ENCODE measurements around the gene SNRK. TPM values are rescaled to one million over a fixed set of nuclear protein-coding genes. Genes with fewer than 3 reads are reported as not detected.

Gene SNRK
- total and polyA plus RNA-seq, 2 experiments from 2014 or later = 5.5 to 18.8 TPM

DNA sequence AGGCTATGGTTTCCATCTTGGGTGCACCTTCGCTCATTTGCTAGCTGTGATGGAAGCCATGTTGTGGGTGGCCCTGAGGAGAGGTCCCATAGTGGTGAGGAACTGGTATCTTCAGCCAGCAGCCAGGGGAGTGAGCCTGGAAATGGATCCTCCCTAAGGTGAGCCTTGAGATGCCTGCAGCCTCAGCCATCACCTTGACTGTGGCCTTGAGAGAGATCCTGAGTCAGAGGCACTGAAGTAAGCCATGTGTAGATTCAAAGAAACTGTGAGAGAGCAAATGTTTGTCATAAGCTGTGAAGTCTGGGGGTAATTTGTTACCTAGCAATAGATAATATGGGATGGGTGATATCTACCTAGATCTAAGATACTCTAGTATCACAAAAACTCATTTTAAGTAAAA, 105.3 kb downstream of the SNRK start (continued):
- TF ChIP-seq, protein P1, sequence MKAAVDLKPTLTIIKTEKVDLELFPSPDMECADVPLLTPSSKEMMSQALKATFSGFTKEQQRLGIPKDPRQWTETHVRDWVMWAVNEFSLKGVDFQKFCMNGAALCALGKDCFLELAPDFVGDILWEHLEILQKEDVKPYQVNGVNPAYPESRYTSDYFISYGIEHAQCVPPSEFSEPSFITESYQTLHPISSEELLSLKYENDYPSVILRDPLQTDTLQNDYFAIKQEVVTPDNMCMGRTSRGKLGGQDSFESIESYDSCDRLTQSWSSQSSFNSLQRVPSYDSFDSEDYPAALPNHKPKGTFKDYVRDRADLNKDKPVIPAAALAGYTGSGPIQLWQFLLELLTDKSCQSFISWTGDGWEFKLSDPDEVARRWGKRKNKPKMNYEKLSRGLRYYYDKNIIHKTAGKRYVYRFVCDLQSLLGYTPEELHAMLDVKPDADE (IDR thresholded peaks at IDR 0.05) = no peak
- TF ChIP-seq ZNF331 (CRISPR knock-in tag; IDR thresholded peaks at IDR 0.05; ENCODE audit: low read depth) (no peak), CREB1 (CRISPR knock-in tag; IDR thresholded peaks at IDR 0.05; ENCODE audit: low read depth) (no peak), ZNF114 (CRISPR knock-in tag; IDR thresholded peaks at IDR 0.05) (no peak)

DNA sequence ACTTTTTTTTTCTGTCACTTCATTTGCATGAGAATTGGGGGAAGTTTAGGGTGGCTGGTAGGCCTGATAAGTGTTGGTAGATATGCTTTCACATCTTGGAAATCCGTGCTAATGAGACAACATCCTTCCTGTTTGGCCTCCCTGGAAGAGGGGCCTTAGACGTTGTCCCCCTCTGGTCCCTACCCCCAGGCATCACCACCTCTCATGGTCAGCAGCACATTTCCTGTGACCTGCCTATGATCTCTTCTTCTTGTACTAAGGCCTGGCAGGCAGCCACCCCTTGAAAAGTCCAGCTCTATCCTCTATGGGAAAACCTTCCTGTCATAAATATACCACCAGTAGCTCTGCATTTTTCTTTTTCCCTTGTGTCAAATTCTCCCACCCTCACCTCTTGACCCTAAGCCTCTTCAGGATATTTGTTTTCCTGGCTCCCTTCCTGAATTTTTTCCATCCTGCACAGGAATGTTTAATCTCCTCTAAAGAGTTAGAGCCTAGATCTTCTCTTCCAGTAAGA, 107.8 kb downstream of the SNRK start:
- H3K36me3 Mint-ChIP-seq (ENCODE audit: low read depth) = no peaks in the 10 kb centered on the region; the same call in 2 of the 3 replicates
- no peaks in the 10 kb centered on the region for H3K9me3 Mint-ChIP-seq
- no peaks in the 10 kb centered on the region for H3K79me2 ChIP-seq (replicated peaks; ENCODE audit: insufficient read depth)
- H3K4me3 Mint-ChIP-seq = no peak overlapping the region
- H2AFZ ChIP-seq = no peak overlapping the region
- DNase-seq (ENCODE audit: low spot score) (no peak), ATAC-seq (no peak)
- H3K36me3 ChIP-seq (ENCODE audit: insufficient read depth) = no peaks in the 10 kb centered on the region
- no peaks in the 10 kb centered on the region for H3F3A ChIP-seq (replicated peaks; ENCODE audit: low read depth)
- no peaks in the 10 kb centered on the region; the same call in 1 of the 2 replicates for H4K20me1 ChIP-seq (replicated peaks; ENCODE audit: insufficient read depth)
- H3K4me1 ChIP-seq (ENCODE audit: insufficient read depth) = no peaks in the 10 kb centered on the region
- no peaks in the 10 kb centered on the region for H3K27me3 ChIP-seq (ENCODE audit: insufficient read depth)
- H3K4me1 Mint-ChIP-seq = no peaks in the 10 kb centered on the region
- peaks cover 4% of the 10 kb centered on the region for H3K27me3 Mint-ChIP-seq (ENCODE audit: insufficient read depth, low read depth, poor library complexity)
- no peak overlapping the region for H3K4me2 ChIP-seq
- no peak overlapping the region for H3K27ac Mint-ChIP-seq
- H3K9me2 ChIP-seq (ENCODE audit: insufficient read depth) = peaks cover 14% of the 10 kb centered on the region; the same call in 1 of the 2 replicates
- H3K27ac ChIP-seq (ENCODE audit: low read depth) = no peak overlapping the region
- no peak overlapping the region for H3K4me3 ChIP-seq
- TF ChIP-seq ZNF114 (CRISPR knock-in tag; IDR thresholded peaks at IDR 0.05) (no peak), POLR2AphosphoS5 (IDR thresholded peaks at IDR 0.05; ENCODE audit: low read depth) (no peak), EZH2phosphoT487 (IDR thresholded peaks at IDR 0.05; ENCODE audit: unreplicated experiment) (no peak), EZH2 (IDR thresholded peaks at IDR 0.05; ENCODE audit: low read depth, unreplicated experiment) (no peak), NANOG (IDR thresholded peaks at IDR 0.05; ENCODE audit: borderline replicate concordance) (no peak), JUNB (IDR thresholded peaks at IDR 0.05; ENCODE audit: unreplicated experiment) (no peak), STAT1 (IDR thresholded peaks at IDR 0.05; ENCODE audit: unreplicated experiment) (no peak), CREB1 (CRISPR knock-in tag; IDR thresholded peaks at IDR 0.05; ENCODE audit: low read depth) (no peak), ZNF331 (CRISPR knock-in tag; IDR thresholded peaks at IDR 0.05; ENCODE audit: low read depth) (no peak)
- TF ChIP-seq, protein P2, sequence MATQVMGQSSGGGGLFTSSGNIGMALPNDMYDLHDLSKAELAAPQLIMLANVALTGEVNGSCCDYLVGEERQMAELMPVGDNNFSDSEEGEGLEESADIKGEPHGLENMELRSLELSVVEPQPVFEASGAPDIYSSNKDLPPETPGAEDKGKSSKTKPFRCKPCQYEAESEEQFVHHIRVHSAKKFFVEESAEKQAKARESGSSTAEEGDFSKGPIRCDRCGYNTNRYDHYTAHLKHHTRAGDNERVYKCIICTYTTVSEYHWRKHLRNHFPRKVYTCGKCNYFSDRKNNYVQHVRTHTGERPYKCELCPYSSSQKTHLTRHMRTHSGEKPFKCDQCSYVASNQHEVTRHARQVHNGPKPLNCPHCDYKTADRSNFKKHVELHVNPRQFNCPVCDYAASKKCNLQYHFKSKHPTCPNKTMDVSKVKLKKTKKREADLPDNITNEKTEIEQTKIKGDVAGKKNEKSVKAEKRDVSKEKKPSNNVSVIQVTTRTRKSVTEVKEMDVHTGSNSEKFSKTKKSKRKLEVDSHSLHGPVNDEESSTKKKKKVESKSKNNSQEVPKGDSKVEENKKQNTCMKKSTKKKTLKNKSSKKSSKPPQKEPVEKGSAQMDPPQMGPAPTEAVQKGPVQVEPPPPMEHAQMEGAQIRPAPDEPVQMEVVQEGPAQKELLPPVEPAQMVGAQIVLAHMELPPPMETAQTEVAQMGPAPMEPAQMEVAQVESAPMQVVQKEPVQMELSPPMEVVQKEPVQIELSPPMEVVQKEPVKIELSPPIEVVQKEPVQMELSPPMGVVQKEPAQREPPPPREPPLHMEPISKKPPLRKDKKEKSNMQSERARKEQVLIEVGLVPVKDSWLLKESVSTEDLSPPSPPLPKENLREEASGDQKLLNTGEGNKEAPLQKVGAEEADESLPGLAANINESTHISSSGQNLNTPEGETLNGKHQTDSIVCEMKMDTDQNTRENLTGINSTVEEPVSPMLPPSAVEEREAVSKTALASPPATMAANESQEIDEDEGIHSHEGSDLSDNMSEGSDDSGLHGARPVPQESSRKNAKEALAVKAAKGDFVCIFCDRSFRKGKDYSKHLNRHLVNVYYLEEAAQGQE (IDR thresholded peaks at IDR 0.05; ENCODE audit: unreplicated experiment) = no peak
- TF ChIP-seq, protein P3, sequence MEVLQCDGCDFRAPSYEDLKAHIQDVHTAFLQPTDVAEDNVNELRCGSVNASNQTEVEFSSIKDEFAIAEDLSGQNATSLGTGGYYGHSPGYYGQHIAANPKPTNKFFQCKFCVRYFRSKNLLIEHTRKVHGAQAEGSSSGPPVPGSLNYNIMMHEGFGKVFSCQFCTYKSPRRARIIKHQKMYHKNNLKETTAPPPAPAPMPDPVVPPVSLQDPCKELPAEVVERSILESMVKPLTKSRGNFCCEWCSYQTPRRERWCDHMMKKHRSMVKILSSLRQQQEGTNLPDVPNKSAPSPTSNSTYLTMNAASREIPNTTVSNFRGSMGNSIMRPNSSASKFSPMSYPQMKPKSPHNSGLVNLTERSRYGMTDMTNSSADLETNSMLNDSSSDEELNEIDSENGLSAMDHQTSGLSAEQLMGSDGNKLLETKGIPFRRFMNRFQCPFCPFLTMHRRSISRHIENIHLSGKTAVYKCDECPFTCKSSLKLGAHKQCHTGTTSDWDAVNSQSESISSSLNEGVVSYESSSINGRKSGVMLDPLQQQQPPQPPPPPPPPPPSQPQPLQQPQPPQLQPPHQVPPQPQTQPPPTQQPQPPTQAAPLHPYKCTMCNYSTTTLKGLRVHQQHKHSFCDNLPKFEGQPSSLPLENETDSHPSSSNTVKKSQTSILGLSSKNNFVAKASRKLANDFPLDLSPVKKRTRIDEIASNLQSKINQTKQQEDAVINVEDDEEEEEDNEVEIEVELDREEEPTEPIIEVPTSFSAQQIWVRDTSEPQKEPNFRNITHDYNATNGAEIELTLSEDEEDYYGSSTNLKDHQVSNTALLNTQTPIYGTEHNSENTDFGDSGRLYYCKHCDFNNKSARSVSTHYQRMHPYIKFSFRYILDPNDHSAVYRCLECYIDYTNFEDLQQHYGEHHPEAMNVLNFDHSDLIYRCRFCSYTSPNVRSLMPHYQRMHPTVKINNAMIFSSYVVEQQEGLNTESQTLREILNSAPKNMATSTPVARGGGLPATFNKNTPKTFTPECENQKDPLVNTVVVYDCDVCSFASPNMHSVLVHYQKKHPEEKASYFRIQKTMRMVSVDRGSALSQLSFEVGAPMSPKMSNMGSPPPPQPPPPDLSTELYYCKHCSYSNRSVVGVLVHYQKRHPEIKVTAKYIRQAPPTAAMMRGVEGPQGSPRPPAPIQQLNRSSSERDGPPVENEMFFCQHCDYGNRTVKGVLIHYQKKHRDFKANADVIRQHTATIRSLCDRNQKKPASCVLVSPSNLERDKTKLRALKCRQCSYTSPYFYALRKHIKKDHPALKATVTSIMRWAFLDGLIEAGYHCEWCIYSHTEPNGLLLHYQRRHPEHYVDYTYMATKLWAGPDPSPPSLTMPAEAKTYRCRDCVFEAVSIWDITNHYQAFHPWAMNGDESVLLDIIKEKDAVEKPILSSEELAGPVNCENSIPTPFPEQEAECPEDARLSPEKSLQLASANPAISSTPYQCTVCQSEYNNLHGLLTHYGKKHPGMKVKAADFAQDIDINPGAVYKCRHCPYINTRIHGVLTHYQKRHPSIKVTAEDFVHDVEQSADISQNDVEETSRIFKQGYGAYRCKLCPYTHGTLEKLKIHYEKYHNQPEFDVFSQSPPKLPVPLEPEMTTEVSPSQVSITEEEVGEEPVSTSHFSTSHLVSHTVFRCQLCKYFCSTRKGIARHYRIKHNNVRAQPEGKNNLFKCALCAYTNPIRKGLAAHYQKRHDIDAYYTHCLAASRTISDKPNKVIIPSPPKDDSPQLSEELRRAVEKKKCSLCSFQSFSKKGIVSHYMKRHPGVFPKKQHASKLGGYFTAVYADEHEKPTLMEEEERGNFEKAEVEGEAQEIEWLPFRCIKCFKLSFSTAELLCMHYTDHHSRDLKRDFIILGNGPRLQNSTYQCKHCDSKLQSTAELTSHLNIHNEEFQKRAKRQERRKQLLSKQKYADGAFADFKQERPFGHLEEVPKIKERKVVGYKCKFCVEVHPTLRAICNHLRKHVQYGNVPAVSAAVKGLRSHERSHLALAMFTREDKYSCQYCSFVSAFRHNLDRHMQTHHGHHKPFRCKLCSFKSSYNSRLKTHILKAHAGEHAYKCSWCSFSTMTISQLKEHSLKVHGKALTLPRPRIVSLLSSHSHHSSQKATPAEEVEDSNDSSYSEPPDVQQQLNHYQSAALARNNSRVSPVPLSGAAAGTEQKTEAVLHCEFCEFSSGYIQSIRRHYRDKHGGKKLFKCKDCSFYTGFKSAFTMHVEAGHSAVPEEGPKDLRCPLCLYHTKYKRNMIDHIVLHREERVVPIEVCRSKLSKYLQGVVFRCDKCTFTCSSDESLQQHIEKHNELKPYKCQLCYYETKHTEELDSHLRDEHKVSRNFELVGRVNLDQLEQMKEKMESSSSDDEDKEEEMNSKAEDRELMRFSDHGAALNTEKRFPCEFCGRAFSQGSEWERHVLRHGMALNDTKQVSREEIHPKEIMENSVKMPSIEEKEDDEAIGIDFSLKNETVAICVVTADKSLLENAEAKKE (CRISPR knock-in tag; IDR thresholded peaks at IDR 0.05) = no peak
- TF ChIP-seq, protein P1 (IDR thresholded peaks at IDR 0.05) = no peak

Measured in GM23338 (cell line).